GM19372 (cell line): ENCODE results near the gene MATN1.

ENCODE experiments used
- ATAC-seq: cut with Tn5 transposase; IDR thresholded peaks from one replicate; pipeline ENCODE4 v1.9.1; 2021; ENCODE audit warnings: mild to moderate bottlenecking, low read depth, moderate library complexity; ENCODE audit not compliant: unreplicated experiment

MATN1 gene

GRCh38 chr1:30720271-30721223 is 2.8 kb downstream of the MATN1 start:
- no peak for ATAC-seq

DNA sequence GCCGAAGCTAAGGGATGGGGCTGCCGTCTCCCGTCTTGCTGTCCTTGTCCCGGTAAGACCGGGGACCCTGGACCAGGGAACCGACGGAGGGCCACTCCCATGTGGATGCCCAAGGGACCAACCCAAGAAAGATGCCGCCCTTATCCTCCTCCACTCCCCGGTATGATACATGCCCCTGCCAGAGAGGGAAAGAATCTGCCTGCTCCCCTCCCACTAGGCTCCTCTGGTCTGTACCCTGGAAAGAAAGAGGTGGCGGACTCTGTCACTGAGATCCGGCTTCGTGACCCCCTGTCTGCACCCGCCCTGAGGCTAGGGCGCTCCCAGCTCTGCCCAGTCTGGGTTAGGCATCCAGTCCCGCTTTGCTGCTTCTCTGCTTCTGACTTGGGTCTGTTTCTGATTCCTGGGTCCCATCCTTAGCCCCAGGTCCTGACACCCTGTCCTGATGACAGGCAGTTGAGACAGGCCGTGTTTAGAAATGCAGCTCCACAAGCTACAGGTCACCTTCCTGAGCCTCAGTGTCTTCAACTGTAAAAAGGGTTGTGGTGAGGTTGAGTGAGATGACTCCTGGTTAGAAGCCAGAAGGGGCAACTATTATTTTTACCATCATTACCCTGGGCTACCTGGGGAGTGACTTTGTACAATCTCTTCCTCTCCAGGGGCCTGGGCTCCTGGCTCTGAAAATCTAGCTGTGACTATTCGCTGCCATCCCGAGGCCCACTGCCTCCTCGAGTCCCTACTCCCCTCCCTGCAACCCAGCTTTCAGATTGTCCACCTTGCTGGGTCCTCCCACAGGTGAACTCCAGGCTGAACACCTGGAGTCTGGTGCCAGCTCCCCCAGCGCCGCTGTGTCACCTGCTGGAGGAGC is 3.7 kb downstream of the MATN1 start:
- no peak for ATAC-seq

DNA sequence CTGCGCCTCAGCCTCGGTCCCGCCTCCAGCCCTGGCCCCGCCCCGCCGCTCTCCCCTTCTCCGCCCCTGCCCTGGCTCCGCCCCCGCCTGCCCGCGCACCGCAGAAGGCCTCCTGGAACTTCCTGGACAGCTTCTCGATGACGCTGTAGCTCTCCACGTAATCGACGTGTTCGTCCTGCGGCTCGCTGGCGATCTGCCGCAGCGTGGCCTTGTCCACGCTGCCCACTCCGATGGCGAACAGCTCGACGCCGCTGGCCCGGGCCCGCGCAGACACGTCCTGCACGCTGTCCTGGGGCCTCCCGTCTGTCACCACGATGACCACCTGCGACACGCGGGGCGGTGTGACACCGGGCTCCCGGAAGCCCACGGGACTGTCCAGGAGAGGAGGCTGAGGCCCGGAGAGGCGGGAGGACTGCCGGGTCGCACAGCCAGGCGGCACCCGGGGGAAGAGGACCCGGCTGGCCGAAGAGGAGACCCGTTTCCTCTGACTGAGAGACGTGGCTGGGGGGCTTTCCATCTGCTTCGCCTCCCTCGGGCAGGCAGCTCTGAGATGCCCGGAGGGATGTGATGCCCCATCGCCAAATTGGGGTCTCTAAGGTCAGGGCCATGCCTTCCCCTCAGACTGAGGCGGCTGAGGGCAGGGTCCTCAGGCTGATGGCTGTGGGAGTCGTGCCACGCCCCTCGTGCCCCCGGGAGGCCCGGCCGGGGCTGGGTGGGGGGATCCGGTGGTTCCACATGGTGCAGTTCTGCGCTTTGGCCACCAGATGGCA is 4.6 kb downstream of the MATN1 start:
- peak; percentile 43 for ATAC-seq

DNA sequence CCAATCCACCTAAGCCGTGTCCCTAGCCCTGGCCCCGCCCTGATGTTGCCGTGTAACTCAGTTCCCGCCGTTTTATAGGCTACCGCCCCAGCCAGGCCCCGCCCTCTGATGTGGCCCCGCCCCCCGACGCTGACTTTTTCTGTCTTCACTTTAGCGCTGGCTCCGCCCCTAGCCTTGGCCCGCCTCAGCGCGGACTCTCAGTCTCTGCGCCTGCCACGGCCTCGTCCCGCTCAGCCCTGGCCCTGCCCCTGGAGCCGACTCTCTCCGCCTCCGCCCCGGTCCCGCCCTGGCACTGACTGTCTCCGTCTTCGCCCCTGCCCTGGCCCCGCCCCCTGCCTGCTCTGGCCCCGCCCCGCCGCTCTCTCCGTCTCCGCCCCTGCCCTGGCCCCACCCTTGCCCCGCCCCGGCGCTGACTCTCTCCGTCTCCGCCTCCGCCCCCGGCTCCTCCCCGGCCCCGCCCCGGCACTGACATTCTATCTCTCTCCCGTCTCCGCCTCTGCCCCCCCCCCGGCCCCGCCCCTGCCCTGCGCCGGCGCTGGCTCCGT is 5.2 kb downstream of the MATN1 start:
- peak; percentile 87 for ATAC-seq

- no peak for ATAC-seq
These were observed 6.7 kb downstream of the MATN1 start for GRCh38 chr1:30716646-30717045.

DNA sequence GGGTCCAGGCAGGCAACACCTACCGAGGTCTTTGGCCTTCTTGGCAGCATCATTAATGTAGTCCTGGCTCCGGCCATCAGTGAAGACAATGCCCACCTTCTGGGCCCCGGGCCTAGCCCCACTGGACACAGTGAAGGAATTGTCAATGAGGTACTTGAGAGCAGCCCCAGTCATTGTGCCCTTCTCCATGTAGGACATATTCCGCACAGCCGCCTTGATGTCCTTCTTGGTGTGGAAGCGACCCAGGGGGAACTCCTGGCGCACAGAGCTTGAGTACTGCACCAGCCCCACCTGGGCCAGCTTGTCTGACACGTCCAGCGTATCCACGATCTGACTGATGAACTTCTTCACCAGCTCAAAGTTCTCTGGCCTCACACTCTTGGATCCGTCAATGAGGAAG is 7.5 kb downstream of the MATN1 start:
- no peak for ATAC-seq

- ATAC-seq, result no peak
These were observed 8.2 kb downstream of the MATN1 start for GRCh38 chr1:30715216-30715615.

DNA sequence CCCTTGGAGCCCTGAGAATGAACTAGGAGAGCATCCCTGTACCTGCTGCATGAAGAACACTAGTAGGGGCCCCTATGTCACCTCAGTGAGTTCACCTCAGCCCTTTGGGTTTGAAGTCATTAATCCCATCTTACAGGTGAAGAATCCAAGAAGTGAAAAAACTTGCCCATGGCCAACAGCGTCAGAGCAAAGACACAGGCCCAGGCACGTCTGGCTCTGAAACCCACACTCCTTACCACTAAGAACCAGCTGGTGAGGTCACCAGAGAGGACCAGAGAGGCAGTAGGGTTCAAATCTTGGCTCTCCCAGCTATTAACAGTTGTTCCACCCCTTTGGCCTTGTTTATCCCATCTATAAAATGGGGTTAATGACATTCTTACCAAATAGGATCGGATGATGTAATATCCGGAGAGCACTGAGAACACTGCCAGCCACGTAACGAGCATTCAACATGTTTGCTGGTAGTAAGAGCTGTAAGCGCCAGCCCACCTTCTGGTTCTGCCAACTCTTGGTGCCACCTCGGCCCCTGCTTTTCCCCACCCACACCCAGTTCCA is 8.8 kb downstream of the MATN1 start:
- no peak for ATAC-seq

DNA sequence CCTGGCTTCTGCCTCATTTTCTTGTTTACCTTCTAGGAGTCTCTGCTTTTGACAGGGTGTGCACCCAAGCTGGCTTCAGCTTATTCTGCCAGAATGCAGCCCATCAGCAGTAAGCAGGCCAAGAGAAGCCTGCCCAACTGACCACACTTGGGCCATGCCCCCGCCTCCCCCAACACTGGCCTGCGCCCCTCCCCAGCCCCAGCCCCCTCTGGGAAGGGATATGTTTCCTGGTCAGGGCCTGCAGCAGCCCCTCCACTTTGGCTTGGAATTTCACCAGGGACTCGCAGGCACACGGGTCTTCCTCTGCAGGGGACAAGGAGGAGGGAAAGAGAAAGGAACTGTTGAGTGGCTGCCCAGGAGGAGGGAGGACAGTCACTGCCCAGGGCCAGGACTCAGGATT is 9.4 kb downstream of the MATN1 start:
- ATAC-seq, result no peak

- ATAC-seq, result no peak
These were observed 10.1 kb downstream of the MATN1 start for GRCh38 chr1:30713311-30713710.

GRCh38 chr1:30712583-30712982 is 10.8 kb downstream of the MATN1 start:
- ATAC-seq, result no peak

GRCh38 chr1:30710407-30710806 is 13.0 kb downstream of the MATN1 start:
- ATAC-seq, result no peak

GRCh38 chr1:30708361-30708728 is 15.0 kb downstream of the MATN1 start:
- no peak for ATAC-seq

DNA sequence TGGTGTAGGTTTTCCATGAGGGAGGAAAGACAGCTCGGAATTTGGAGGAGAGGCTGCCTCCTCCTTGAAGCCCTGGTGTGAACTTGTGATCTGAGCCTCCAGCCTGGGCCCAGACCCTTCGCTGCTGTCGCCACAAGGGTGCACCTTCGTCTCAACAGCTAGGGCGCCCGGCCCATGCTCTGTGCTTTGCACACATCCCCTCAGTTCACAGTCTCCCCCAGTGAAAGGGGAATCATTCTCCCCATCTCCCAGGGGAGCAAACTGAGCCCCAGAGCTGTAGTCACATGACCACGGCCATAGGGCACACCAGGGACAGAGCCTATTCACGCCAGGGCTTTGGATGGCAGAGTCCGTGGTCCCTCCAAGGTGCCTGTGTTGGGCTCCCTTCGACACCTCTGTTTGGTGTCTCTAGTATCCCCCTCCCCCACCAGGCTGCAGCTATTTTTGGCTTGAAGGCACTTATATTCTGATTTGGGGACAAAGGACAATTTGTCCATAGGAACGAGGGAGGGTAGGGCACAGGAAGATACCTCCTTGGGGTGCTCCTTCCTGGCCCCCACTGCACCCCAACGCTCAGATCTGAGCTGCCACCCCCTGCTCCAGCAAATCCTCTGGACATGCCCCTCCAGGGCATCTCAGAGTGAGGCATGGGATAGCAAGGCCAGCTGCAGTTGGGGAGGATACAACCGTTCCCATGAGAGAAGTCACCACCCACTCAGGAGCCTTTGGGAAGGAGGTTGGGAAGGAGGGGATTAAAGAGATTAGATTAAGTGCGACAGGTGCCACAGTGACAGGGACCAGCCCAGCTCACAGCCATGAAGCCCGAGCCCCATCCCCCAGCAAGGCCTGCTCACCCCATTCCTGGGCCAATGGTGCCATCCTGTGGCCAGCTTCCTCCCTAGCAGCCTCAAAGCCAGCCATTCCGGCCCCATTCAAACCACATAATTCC is 15.7 kb downstream of the MATN1 start:
- ATAC-seq, result no peak

- no peak for ATAC-seq
These were observed 16.9 kb downstream of the MATN1 start for GRCh38 chr1:30706528-30706927.

- ATAC-seq, result no peak
These were observed 17.7 kb downstream of the MATN1 start for GRCh38 chr1:30705698-30706097.

DNA sequence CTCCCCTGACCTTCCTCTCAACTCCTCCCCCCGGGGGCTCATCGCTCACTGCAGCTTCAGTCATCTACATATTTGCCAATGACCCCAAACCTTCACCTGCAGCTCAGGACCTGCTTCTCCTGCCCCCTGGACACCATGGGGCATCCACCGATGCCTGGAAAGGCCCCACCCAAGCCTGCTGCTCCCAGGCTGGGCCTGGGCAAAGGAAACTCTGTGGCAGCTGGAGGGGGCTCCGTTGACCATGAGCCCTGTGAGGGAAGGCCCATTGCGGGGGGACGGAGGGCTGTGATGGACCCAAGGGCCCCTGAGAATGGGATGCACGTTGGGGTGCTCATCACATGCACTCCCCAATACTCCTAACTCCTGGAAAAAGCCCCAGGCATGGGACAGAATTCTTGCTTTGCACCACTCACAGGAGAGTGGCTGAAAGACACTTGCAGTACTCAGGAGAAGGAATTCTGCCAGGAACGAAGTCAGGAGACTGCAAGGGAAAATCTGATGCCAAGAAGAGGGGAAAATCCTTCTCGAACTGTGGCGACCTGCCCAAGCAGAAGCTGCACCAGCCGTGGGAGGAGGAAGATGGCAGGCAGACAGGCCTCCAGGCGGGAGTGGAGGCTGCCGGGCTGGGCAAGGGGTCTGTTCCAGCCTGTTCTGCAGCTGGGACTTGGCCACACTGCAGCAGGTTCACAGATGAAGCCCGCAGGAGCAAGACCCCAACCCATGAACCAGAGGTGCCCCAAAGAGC is 18.4 kb downstream of the MATN1 start:
- no peak for ATAC-seq

DNA sequence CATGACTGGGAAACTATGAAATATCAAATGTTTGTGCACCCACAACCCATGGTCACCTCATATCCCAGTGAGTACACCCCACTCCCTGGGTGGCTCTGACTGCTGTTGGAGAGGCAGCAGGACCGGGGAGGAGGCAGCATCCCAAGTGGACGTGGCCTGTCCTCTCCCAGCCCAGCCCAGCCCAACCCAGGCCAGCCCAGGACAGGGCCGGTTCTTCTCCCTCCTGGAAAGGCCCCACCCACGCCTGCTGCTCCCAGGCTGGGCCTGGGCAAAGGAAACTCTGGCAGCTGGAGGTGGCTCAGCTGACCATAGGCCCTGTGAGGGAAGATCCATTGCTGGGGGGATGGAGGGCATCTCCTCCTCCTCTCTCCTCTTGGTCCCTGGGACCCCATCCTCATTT is 19.1 kb downstream of the MATN1 start:
- no peak for ATAC-seq
